ENCODE measurements around the gene ANTKMT.
A peak's percentile ranks its signal among the peaks of the same experiment; 100 is the strongest.
"Not testable (repeated sequence)": the region's sequence is repeated elsewhere in the genome, so short reads cannot be mapped to it uniquely, and the experiment has no call there.

Gene ANTKMT

GRCh38 chr16:700684-701584, 20.0 kb upstream of the ANTKMT start:
- DNase-seq (ENCODE audit: low read depth) = no peak

GRCh38 chr16:702341-702740, 18.6 kb upstream of the ANTKMT start:
- DNase-seq (ENCODE audit: low read depth) = no peak

- DNase-seq (ENCODE audit: low read depth) = no peak
Observed at GRCh38 chr16:703406-703805, 17.5 kb upstream of the ANTKMT start.

GRCh38 chr16:704047-704446, 16.9 kb upstream of the ANTKMT start:
- DNase-seq (ENCODE audit: low read depth) = no peak

- DNase-seq (ENCODE audit: low read depth) = no peak
Observed at GRCh38 chr16:704552-705380, 16.2 kb upstream of the ANTKMT start.

- no peak for DNase-seq (ENCODE audit: low read depth)
Observed at GRCh38 chr16:705431-706188, 15.3 kb upstream of the ANTKMT start, which contains the start of gene FBXL16. TSS of gene FBXL16 (minus strand) at chr16:705801. CDS start at chr16:697405, 8,396 bp downstream.

GRCh38 chr16:706189-707061, 14.5 kb upstream of the ANTKMT start:
- DNase-seq (ENCODE audit: low read depth) = no peak

GRCh38 chr16:707062-707538, 13.8 kb upstream of the ANTKMT start:
- DNase-seq (ENCODE audit: low read depth) = no peak

- DNase-seq (ENCODE audit: low read depth) = no peak
Observed at GRCh38 chr16:708019-708418, 12.9 kb upstream of the ANTKMT start.

GRCh38 chr16:708959-709358, 12.0 kb upstream of the ANTKMT start:
- DNase-seq (ENCODE audit: low read depth) = no peak

GRCh38 chr16:709566-710499, 11.1 kb upstream of the ANTKMT start:
- no peak for DNase-seq (ENCODE audit: low read depth)

GRCh38 chr16:710500-711075, 10.4 kb upstream of the ANTKMT start:
- no peak for DNase-seq (ENCODE audit: low read depth)

- DNase-seq (ENCODE audit: low read depth) = no peak
Observed at GRCh38 chr16:711084-711483, 9.9 kb upstream of the ANTKMT start.

GRCh38 chr16:711548-712320, 9.2 kb upstream of the ANTKMT start:
- peak; percentile 56 for DNase-seq (ENCODE audit: low read depth)

- DNase-seq (ENCODE audit: low read depth) = not testable (repeated sequence)
Observed at GRCh38 chr16:712740-713250, 8.2 kb upstream of the ANTKMT start.

- DNase-seq (ENCODE audit: low read depth) = no peak
Observed at GRCh38 chr16:714079-714478, 6.9 kb upstream of the ANTKMT start.

- peak; percentile 74 for DNase-seq (ENCODE audit: low read depth)
Observed at GRCh38 chr16:714558-715476, 6.1 kb upstream of the ANTKMT start, which contains the start of gene METRN. TSS of gene METRN (plus strand) at chr16:715118. CDS start at chr16:715290, 172 bp downstream.
